T47D (cell line): ENCODE data around the gene KLHDC9.
"Not testable (repeated sequence)": the region's sequence is repeated elsewhere in the genome, so short reads cannot be mapped to it uniquely, and the experiment has no call there.

Experiments
- DNase-seq, 2 experiments: peaks; one replicate each; pipeline versions ENCODE4 v3.0.0 to v3.0.0-alpha.2; 2011 to 2012; ENCODE audit warnings: low read depth in 1 of 2, low spot score in 1 of 2
- JUND ChIP-seq: IDR thresholded peaks from 2 replicates; pipeline ENCODE4 v1.6.1; 2012; ENCODE audit warnings: low read depth
- in situ Hi-C: cut with HindIII; loops from 2 replicates; pipeline ENCODE4 v1.10.0; 2016; ENCODE audit warnings: low sequenced_read_pairs, low pct_unique_long_range_greater_than_20kb

Gene KLHDC9, protein sequence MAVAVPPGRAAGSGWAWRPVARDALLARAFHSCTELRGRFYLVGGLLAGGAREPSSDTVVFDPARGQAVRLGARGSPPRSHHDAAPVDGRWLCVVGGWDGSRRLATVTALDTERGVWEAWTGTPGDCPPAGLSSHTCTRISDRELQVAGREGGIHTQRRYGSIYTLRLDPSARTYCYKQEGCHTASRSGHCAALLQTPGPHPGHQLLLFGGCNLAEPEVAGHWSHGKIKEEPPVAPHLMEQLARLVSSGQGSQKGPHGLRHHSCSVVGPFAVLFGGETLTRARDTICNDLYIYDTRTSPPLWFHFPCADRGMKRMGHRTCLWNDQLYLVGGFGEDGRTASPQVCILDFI

GRCh38 chr1:161098210-161099068 is at the start of gene KLHDC9:
Gene KLHDC9, plus strand, starts transcription at chr1:161098361. Its CDS starts 175 bp downstream, at chr1:161098536.
- TF ChIP-seq JUND, result no peak
- DNase-seq, result peak; percentile 95
- in situ Hi-C loops, result no loop called here

DNA sequence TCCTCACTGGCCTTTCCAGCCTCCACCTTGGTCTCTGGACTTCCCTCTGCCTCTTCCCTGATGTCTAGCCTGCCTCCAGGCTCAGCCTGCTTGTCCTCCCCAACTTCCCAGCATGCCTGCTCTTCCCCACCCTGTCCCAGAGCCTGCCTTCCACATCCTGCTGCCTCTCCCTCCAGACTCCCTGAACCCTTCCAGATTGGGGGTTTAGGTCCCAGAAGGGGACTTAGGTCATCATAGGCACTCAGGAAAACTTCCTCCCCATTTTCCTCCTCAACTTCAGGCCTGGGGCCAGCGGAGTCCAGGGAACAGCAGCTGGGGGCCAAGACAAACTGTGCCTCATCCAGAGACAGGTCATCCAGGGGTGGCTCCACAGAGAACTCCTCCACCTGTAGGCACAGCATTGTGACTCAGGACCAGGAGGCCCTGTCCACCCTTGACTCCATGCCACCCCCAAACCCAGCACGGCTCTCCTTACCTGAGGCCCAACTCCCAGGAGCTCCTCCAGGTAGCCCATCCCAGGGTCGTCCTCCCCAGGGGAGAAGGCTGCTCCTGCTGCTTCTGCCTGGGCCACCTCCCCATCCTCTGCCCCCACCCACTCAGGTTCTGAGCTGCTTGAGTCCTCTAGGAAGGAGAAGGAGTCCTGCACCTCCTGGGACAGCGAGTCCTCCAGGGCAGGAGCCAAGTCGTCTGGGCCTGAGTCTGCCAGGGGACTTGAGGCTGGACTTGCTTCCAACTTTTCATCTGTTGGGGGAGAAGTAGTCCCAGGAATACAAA is 49.0 kb upstream of the KLHDC9 start:
- TF ChIP-seq JUND, result no peak
- in situ Hi-C loops, result no loop called here
- DNase-seq, result no peak

GRCh38 chr1:161051219-161051618 is 46.9 kb upstream of the KLHDC9 start:
- TF ChIP-seq JUND, result no peak
- in situ Hi-C loops, result no loop called here
- DNase-seq, result no peak

DNA sequence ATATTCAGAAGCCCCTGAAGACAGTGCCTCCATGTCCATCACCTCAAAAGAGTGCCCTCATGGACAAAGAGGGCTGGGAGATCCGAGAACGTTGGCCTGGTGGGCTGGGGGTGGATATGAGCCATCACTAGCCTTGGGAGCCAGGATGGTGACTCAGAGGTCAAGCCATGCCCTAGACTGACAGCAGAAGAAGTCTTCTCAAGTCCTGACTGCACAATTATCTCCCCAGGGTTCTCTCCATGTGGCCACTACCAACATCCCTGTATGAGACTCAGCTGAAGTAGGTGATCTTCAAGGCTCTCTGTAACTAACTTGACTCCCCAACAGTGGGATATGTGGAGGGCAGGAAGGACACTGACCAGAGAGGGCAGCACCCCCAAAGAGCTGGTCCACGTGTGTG is 45.3 kb upstream of the KLHDC9 start:
- in situ Hi-C loops, result no loop called here
- no peak for TF ChIP-seq JUND
- DNase-seq, result no peak

DNA sequence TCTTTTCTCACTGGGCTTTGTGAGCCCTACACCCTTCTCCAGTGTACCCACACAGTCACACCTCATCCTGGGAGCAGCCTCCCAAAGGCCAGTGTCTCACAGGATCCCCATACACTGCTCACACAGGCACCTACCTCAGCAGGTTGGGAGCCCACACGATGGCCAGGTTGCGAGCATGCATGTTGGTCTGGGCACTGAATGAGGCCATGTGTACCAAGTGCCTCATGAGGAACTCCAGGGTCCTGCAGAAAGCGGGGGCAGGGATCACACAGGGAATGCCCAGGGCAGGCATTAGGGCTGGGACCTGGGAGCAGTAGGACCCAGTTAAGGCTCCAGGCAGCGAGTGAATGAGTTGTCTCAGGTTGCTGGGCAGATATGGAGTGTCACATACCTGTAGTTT is 43.9 kb upstream of the KLHDC9 start:
- in situ Hi-C loops, result no loop called here
- DNase-seq, result no peak
- no peak for TF ChIP-seq JUND

GRCh38 chr1:161054805-161055204 is 43.4 kb upstream of the KLHDC9 start:
- DNase-seq, result no peak
- TF ChIP-seq JUND, result no peak
- in situ Hi-C loops, result no loop called here

- in situ Hi-C loops, result no loop called here
- DNase-seq, result no peak
- TF ChIP-seq JUND, result no peak
These were observed 38.9 kb upstream of the KLHDC9 start for GRCh38 chr1:161059293-161059692.

- DNase-seq, result no peak
- no peak for TF ChIP-seq JUND
- in situ Hi-C loops, result no loop called here
These were observed 36.7 kb upstream of the KLHDC9 start for GRCh38 chr1:161061419-161061818.

GRCh38 chr1:161063936-161064335 is 34.2 kb upstream of the KLHDC9 start:
- DNase-seq, in situ Hi-C loops: not testable (repeated sequence)

DNA sequence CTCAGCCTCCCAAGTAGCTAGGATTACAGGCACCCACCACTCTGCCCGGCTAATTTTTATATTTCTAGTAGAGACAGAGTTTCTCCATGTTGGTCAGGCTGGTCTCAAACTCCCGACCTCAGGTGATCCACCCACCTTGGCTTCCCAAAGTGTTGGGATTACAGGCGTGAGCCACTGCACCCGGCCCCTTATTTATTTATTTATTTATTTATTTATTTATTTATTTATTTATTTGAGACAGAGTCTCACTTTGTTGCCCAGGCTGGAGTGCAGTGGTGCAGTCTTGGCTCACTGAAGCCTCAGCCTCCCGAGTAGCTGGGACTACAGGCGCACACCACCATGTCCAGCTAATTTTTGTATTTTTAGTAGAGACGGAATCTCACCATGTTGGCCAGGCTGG is 32.5 kb upstream of the KLHDC9 start:
- in situ Hi-C loops, DNase-seq: not testable (repeated sequence)

- no peak for DNase-seq
- no peak for TF ChIP-seq JUND
- in situ Hi-C loops, result no loop called here
These were observed 31.5 kb upstream of the KLHDC9 start for GRCh38 chr1:161066694-161067093.

DNA sequence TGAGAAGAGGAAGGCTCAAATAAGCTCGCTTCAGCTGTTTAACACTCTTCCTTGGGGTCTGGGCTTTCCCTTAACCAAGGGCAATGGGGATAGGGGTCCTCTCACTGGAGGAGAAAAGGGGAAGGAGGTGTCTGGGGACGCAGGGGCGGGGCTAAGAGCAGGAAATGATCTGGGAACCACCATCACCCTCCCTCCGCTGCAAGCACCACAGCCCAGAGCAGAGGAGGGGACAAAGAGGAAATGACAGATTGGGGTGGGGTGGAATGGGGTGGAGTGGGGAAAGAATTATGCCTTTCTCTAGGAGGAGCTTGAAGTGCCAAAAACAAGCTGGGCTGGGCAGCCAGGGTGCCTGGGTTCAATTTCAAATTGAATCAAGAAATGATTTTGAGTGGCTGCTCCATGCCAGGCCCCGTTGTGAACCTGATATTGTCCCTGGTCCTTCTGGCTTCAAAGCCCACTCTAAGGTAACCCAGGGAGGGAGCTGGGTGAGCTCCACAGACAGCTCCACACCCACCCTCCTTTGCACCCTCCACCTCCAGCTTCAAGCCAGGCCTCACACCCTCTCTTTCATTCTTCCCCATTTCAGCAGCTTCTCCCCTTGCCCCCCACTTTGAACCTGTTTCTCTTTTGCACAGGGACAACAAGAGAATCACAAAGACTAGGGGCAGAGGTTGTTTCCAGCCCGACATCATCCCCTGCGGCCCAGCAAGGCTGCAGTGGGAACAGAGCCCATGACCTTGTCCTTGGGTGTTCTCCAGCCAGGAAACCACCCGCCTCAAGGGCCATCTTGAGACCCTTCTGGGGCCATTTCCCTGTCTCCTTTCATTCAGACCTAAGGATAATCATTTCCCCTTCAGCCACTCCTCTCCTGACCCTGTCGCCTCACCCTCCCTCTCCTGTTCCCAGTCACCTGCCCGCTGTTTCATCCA is 29.6 kb upstream of the KLHDC9 start:
- in situ Hi-C loops, result no loop called here
- TF ChIP-seq JUND, result no peak
- DNase-seq, result no peak
